Limb (tissue), 2 donors: Measurements from ENCODE around the gene GPR15LG.
"Not testable (repeated sequence)": the region's sequence is repeated elsewhere in the genome, so short reads cannot be mapped to it uniquely, and the experiment has no call there.

Experiments used
- DNase-seq, 2 donors: peaks; one replicate each; pipeline ENCODE4 v3.0.0-alpha.2; 2016; ENCODE audit errors: extremely low spot score in 2 of 2

The GPR15LG gene

GRCh38 chr10:84173501-84173929 is at the start of gene GPR15LG:
GPR15LG (plus strand) TSS chr10:84173801; CDS start chr10:84173852, 51 bp downstream.
- no peak for DNase-seq

- DNase-seq = not testable (repeated sequence)
Observed at GRCh38 chr10:84125910-84126784, 47.5 kb upstream of the GPR15LG start.

- no peak for DNase-seq
Observed at GRCh38 chr10:84126785-84127167, 46.8 kb upstream of the GPR15LG start.

GRCh38 chr10:84135836-84136235 is 37.8 kb upstream of the GPR15LG start:
- DNase-seq = no peak

GRCh38 chr10:84137811-84138210 is 35.8 kb upstream of the GPR15LG start:
- no peak for DNase-seq

- peak in 1 of 2 donors; percentile 32 for DNase-seq
Observed at GRCh38 chr10:84138478-84139125, 35.0 kb upstream of the GPR15LG start.

- peak; percentile 98 to 100 for DNase-seq
Observed at GRCh38 chr10:84139126-84140035, 34.2 kb upstream of the GPR15LG start, which contains the start of gene GHITM. GHITM (plus strand) TSS chr10:84139509; CDS start chr10:84141501, 1,992 bp downstream.

GRCh38 chr10:84140036-84140379 is 33.6 kb upstream of the GPR15LG start:
- no peak for DNase-seq

- no peak for DNase-seq
Observed at GRCh38 chr10:84147347-84147746, 26.3 kb upstream of the GPR15LG start.

- peak in 1 of 2 donors; percentile 40 for DNase-seq
Observed at GRCh38 chr10:84148006-84148597, 25.5 kb upstream of the GPR15LG start.

GRCh38 chr10:84149854-84150253 is 23.7 kb upstream of the GPR15LG start:
- DNase-seq = no peak

GRCh38 chr10:84152769-84153168 is 20.8 kb upstream of the GPR15LG start:
- no peak for DNase-seq

GRCh38 chr10:84155521-84155920 is 18.1 kb upstream of the GPR15LG start:
- DNase-seq = no peak

GRCh38 chr10:84156009-84156408 is 17.6 kb upstream of the GPR15LG start:
- DNase-seq = no peak

- no peak for DNase-seq
Observed at GRCh38 chr10:84156768-84157167, 16.8 kb upstream of the GPR15LG start.

- DNase-seq = no peak
Observed at GRCh38 chr10:84158061-84158460, 15.5 kb upstream of the GPR15LG start.

- no peak for DNase-seq
Observed at GRCh38 chr10:84158550-84158949, 15.1 kb upstream of the GPR15LG start.

- no peak for DNase-seq
Observed at GRCh38 chr10:84159076-84159685, 14.4 kb upstream of the GPR15LG start.

- no peak for DNase-seq
Observed at GRCh38 chr10:84160663-84161362, 12.8 kb upstream of the GPR15LG start.

GRCh38 chr10:84163996-84164395 is 9.6 kb upstream of the GPR15LG start:
- no peak for DNase-seq
